ENCODE measurements around the gene USP33. TPM values are rescaled to one million over a fixed set of nuclear protein-coding genes. Genes with fewer than 3 reads are reported as not detected.

The USP33 gene
- total and polyA plus RNA-seq, 12 donors, result 29.6 to 95.7 (median 66.5) TPM

DNA sequence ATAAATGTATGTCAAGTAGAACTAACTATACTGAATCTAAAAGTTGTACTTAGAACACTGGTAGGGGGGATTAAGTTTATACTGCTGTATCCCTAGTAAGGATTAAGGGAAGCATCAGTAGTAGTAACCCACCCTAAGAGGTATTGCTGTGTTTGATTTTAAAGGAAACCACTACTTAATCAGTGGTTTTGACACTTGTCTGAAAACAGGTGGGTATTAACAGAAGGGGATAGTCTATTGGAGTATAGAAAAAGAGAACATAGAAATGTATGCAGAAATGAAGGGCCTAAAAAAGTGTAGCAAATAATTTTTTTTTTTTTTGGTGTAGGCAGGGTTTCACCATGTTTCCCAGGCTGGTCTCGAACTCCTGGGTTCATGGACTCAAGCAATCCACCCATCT, 22.0 kb upstream of the USP33 start:
- WGBS, 4 donors, result 88 to 100% (median 95%) methylated on average over 1 of the region's 1 CpG
- intact Hi-C loops (cut with DNase I), result no loop called here
- Histone ChIP-seq H3K4me1 (replicated peaks in 1 of 2) (peaks cover 0 to 13% of the 10 kb centered on the region in 2 donors), H3K36me3 (replicated peaks in 1 of 2) (peaks cover 0 to 8% of the 10 kb centered on the region in 2 donors), H3K4me3 (no peak overlapping the region), H3K27ac (no peak overlapping the region), H3K27me3 (no peaks in the 10 kb centered on the region), H3K9me3 (replicated peaks in 1 of 3) (no peaks in the 10 kb centered on the region)
- TF ChIP-seq POLR2A (IDR thresholded peaks at IDR 0.05), result no peak
- TF ChIP-seq, protein P1, sequence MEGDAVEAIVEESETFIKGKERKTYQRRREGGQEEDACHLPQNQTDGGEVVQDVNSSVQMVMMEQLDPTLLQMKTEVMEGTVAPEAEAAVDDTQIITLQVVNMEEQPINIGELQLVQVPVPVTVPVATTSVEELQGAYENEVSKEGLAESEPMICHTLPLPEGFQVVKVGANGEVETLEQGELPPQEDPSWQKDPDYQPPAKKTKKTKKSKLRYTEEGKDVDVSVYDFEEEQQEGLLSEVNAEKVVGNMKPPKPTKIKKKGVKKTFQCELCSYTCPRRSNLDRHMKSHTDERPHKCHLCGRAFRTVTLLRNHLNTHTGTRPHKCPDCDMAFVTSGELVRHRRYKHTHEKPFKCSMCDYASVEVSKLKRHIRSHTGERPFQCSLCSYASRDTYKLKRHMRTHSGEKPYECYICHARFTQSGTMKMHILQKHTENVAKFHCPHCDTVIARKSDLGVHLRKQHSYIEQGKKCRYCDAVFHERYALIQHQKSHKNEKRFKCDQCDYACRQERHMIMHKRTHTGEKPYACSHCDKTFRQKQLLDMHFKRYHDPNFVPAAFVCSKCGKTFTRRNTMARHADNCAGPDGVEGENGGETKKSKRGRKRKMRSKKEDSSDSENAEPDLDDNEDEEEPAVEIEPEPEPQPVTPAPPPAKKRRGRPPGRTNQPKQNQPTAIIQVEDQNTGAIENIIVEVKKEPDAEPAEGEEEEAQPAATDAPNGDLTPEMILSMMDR (IDR thresholded peaks at IDR 0.05), result no peak
- DNase-seq, result no peak

DNA sequence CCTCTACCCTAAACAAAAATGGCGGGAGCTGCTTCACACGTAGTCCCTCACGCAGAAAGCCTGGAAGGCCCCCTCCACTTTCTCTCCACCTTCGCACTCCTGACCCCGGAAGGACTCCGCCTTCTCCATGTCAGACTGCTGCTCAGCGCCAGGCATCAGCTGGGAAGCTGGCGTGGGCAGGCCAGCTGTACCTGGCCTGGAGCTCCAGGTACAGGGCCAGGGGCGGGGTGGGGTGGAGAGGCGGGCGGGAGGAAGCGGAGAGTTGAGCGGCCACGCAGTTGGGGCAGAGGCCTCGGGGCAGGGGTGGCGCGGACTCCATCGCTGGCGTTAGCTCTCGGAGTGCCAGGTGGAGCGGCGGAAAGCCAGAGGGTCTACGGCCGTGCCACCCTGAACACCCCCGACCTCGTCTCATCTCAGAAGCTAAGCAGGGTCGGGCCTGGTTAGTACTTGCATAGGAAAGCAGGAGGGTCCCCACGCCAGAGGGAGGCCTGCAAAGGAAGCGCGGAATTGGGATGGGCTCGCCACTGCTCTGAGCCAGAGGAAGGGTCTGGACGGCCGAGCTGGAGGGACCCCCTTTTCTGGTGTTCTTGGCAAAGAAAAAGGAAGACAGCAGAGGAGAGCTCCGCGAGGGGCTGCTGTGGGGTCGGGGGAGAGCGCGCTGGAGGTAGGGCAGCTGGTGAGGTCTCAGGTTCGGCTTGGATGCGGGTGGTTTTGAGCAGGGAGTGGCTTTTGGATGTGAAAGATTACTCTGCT, 20.1 kb upstream of the USP33 start, which contains the start of gene MIGA1:
MIGA1 (plus strand) TSS at position 121 of the 753 bp plus-strand sequence. CDS start 3,604 bp downstream, outside the sequence.
- TF ChIP-seq POLR2A (IDR thresholded peaks at IDR 0.05), result peak in 1 of 2 donors; percentile 25
- TF ChIP-seq, protein P1 (IDR thresholded peaks at IDR 0.05), result no peak
- Histone ChIP-seq H3K27me3 (no peaks in the 10 kb centered on the region), H3K4me3 (peak within 1 kb of the TSS; percentile 54 to 75 (median 67)), H3K9me3 (replicated peaks in 1 of 3) (no peaks in the 10 kb centered on the region), H3K4me1 (replicated peaks in 1 of 2) (peaks cover 0 to 13% of the 10 kb centered on the region in 2 donors), H3K36me3 (replicated peaks in 1 of 2) (peaks cover 0 to 6% of the 10 kb centered on the region in 2 donors), H3K27ac (peak within 1 kb of the TSS in 3 of 5 donors; percentile 57 to 70 (median 62))
- DNase-seq, result peak; percentile 82 to 95 (median 92)
- WGBS, 4 donors, result 0 to 1% (median 0%) methylated on average over 13 to 40 of the region's 40 CpGs
- intact Hi-C loops (cut with DNase I), result no loop called here

DNA sequence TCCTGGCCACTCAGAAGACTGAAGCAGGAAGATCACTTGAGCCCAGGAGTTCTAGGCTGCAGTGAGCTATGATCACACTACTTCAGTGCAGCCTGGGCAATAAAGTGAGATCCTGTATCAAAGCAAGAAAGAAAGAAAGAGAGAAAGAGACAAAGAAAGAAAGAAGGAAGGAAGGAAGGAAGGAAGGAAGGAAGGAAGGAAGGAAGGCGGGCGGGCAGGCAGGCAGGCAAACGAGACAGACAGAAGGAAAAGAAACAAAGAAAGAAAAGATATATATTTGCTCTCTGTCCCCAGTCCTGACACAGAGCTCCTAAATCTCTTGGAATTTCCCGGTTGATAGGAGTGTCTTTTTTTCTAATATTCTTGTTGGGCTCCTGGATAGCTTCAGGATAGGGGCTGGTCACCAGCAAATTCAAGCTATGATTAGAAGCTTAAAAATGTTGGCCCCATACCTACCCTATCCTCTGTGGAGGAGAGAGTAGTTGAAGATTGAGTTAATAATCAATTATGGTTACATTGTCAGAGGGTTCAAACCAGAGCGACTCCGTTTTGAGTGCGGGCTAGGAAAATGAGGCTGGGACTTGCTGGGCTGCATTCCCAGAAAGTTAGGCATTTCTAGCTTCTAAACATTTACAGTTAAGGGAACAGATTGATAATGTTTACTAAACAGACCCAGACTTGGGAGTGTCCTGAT, 16.5 kb upstream of the USP33 start:
- H3K27ac ChIP-seq, result no peak overlapping the region
- H3K9me3 ChIP-seq (replicated peaks in 1 of 3), result no peaks in the 10 kb centered on the region
- no peak for DNase-seq
- H3K4me1 ChIP-seq (replicated peaks in 1 of 2), result peaks cover 0 to 13% of the 10 kb centered on the region in 2 donors
- 65 to 75% (median 70%) methylated on average over 7 of the region's 7 CpGs for WGBS, 4 donors
- no peaks in the 10 kb centered on the region for H3K36me3 ChIP-seq (replicated peaks in 1 of 2)
- TF ChIP-seq, protein P1 (IDR thresholded peaks at IDR 0.05), result no peak
- TF ChIP-seq POLR2A (IDR thresholded peaks at IDR 0.05), result no peak
- H3K27me3 ChIP-seq, result no peaks in the 10 kb centered on the region
- no peak overlapping the region for H3K4me3 ChIP-seq
- intact Hi-C loops (cut with DNase I), result no loop called here

DNA sequence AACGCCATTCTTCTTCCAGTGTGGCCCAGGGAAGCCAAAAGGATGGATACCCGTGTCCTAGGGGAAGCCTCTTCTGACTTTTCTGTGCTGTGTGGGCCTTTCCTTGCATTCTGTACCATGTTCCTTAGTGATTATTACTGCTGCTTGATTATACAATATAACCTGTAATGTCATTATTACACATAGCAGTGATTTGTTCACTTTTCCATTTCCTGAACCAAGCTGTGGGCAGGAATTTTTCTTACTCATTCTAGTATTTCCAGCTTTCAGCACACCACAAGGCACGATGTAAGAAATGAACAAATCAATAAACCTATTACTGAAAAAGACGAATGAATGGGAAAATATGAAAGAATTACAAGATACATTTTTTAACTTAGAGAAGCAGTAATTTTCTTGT, 8.4 kb upstream of the USP33 start:
- H3K4me3 ChIP-seq, result no peak overlapping the region
- H3K27me3 ChIP-seq, result no peaks in the 10 kb centered on the region
- intact Hi-C loops (cut with DNase I), result no loop called here

More for the DNA sequence above, 8.4 kb upstream of the USP33 start:
- Histone ChIP-seq H3K36me3 (replicated peaks in 1 of 2) (no peaks in the 10 kb centered on the region), H3K27ac (no peak overlapping the region), H3K4me1 (replicated peaks in 1 of 2) (no peaks in the 10 kb centered on the region), H3K9me3 (replicated peaks in 1 of 3) (no peaks in the 10 kb centered on the region)
- no peak for DNase-seq
- no peak for TF ChIP-seq POLR2A (IDR thresholded peaks at IDR 0.05)
- TF ChIP-seq, protein P1 (IDR thresholded peaks at IDR 0.05), result no peak
- 87 to 91% (median 89%) methylated on average over 4 of the region's 4 CpGs for WGBS, 4 donors
